Stimulated activated naive CD8-positive, alpha-beta T cell treated with anti-CD3 and anti-CD28 coated beads, Interleukin-15, Interleukin-2, amounts not matched to agents 100 ng/mL and 50 ng/mL, for 24 hours (primary cell): ENCODE measurements around the gene TRAF5.

Experiments
- H3K27ac Mint-ChIP-seq: one replicate; pipeline ENCODE4 v1.8.0; 2021; ENCODE audit warnings: mild to moderate bottlenecking, mixed read lengths
- H3K27me3 Mint-ChIP-seq: one replicate; pipeline ENCODE4 v1.8.0; 2021; ENCODE audit warnings: mixed read lengths
- H3K36me3 Mint-ChIP-seq: one replicate; pipeline ENCODE4 v1.8.0; 2021; ENCODE audit warnings: low read depth, mixed read lengths
- H3K4me1 Mint-ChIP-seq: one replicate; pipeline ENCODE4 v1.8.0; 2021; ENCODE audit warnings: low read depth, mixed read lengths
- H3K4me3 Mint-ChIP-seq: one replicate; pipeline ENCODE4 v1.8.0; 2021; ENCODE audit warnings: mild to moderate bottlenecking, mixed read lengths
- H3K9me3 Mint-ChIP-seq: one replicate; pipeline ENCODE4 v1.8.0; 2021; ENCODE audit warnings: mixed read lengths

TRAF5 gene

DNA sequence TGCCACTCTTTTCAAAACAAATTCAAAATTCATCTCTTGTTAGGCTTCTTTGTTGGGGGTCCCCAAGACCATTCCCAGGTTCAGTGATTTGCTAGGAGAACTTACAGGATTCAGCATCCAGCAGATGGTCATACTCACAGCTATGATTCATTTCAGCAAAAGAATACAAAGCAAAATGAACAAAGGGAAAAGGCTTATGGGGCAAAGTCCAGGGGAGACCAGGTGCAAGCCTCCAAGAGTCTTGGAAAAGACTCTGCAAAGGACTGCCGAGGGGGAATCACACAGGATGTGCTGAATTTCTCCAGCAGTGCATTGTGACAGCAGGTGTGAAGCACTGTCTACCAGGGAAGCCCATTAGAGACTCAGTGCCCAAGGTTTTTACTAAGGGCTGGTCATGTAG lies 7.3 kb downstream of the TRAF5 start:
- H3K4me1 Mint-ChIP-seq: peaks cover 98% of the 10 kb centered on the region
- peaks cover 49% of the 10 kb centered on the region for H3K36me3 Mint-ChIP-seq
- no peaks in the 10 kb centered on the region for H3K9me3 Mint-ChIP-seq
- H3K27ac Mint-ChIP-seq: peak overlapping the region; percentile 21
- H3K27me3 Mint-ChIP-seq: no peaks in the 10 kb centered on the region
- no peak overlapping the region for H3K4me3 Mint-ChIP-seq

DNA sequence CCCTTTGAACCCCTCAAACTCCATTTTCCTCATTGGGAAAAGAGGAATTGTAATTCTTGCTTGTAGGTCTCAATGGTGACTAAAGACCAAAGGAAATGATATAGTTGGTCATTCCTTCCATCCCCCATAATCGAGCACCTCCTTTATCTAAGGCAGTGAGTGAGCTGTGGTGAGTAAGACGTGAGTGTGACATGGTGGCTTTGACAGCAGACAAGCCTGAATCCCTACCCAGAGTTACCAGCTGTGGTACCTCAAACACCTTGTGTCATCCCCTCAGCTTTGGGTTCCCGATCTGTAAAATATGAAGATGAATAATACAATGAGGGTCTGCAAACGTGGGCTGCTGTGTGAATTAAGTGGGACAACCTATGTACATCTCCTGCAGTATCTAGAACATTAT lies 8.4 kb downstream of the TRAF5 start:
- H3K36me3 Mint-ChIP-seq: peaks cover 45% of the 10 kb centered on the region

GRCh38 chr1:211335522-211336157 lies 9.0 kb downstream of the TRAF5 start:
- Mint-ChIP-seq H3K36me3 (peaks cover 40% of the 10 kb centered on the region), H3K27me3 (no peaks in the 10 kb centered on the region), H3K9me3 (no peaks in the 10 kb centered on the region), H3K4me3 (peak overlapping the region; percentile 63), H3K27ac (peak overlapping the region; percentile 82), H3K4me1 (peaks cover 98% of the 10 kb centered on the region)

More for the DNA sequence above, 8.4 kb downstream of the TRAF5 start:
- Mint-ChIP-seq H3K4me3 (peak overlapping the region; percentile 63), H3K27ac (peak overlapping the region; percentile 82), H3K4me1 (peaks cover 98% of the 10 kb centered on the region), H3K9me3 (no peaks in the 10 kb centered on the region), H3K27me3 (no peaks in the 10 kb centered on the region)

GRCh38 chr1:211336161-211336560 lies 9.5 kb downstream of the TRAF5 start:
- Mint-ChIP-seq H3K4me3 (peak overlapping the region; percentile 63), H3K4me1 (peaks cover 98% of the 10 kb centered on the region), H3K36me3 (peaks cover 40% of the 10 kb centered on the region), H3K9me3 (no peaks in the 10 kb centered on the region), H3K27ac (peak overlapping the region; percentile 82), H3K27me3 (no peaks in the 10 kb centered on the region)

DNA sequence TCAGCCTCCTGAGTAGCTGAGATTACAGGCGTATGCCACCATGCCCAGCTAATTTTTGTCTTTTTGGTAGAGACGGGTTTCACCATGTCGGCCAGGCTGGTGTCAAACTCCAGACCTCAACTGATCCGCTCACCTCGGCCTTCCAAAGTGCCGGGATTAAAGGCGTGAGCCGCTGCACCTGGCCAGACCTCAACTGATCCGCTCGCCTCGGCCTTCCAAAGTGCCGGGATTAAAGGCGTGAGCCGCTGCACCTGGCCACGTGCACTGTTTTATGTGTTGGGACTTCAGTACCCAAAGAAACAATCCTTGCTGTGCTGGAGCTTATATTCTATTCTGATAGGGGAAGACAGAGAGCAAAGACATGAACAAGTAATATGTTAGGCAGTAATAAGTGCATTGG lies 10.1 kb downstream of the TRAF5 start:
- no peaks in the 10 kb centered on the region for H3K9me3 Mint-ChIP-seq
- H3K27ac Mint-ChIP-seq: peak overlapping the region; percentile 57
- peaks cover 98% of the 10 kb centered on the region for H3K4me1 Mint-ChIP-seq
- peaks cover 38% of the 10 kb centered on the region for H3K36me3 Mint-ChIP-seq
- H3K4me3 Mint-ChIP-seq: no peak overlapping the region
- no peaks in the 10 kb centered on the region for H3K27me3 Mint-ChIP-seq

GRCh38 chr1:211337430-211338223 lies 11.0 kb downstream of the TRAF5 start:
- Mint-ChIP-seq H3K9me3 (no peaks in the 10 kb centered on the region), H3K27me3 (no peaks in the 10 kb centered on the region), H3K4me1 (peaks cover 96% of the 10 kb centered on the region), H3K27ac (peak overlapping the region; percentile 57), H3K4me3 (no peak overlapping the region), H3K36me3 (peaks cover 39% of the 10 kb centered on the region)

DNA sequence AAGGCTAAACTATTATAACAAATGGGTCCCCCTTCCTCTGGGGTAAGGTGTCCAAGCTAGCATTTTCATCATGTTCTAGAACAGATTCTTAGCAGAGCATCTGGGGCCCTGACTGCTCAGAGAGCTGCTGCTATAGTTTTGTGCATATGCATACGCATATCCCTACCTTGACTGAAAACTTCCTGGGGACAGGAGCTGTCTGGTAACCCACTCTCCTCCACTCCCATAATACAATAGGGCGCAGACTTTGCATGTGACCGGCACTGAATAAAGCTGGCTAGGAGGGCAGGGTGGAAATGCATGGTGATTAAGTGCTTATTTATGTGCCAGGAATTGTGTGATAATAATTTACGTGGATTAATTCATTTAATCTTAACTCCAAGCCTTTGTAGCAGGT lies 11.6 kb downstream of the TRAF5 start:
- Mint-ChIP-seq H3K27ac (peak overlapping the region; percentile 57), H3K27me3 (no peaks in the 10 kb centered on the region), H3K4me1 (peaks cover 96% of the 10 kb centered on the region), H3K36me3 (peaks cover 43% of the 10 kb centered on the region), H3K9me3 (no peaks in the 10 kb centered on the region), H3K4me3 (no peak overlapping the region)

DNA sequence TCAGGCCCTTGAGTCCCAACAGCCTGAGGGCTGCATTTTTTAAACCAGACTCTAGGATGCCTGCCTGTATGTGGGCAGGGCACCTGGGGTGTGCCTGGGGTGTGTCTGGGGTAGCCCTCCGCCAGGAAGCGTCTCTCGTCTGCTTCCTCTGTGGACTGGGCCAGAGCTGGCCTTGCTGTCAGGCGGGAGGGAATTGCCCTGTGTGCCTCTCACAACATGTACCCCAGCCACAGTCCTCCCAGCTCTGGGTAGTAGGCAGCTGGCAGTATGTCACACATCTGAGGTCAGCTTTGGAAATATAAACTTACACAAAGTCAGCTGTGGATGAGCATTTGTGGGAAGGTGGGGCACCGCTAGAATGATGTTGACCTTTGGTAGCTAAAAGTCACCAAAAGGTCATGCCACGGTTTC lies 13.0 kb downstream of the TRAF5 start:
- Mint-ChIP-seq H3K27me3 (no peaks in the 10 kb centered on the region), H3K27ac (peak overlapping the region; percentile 91), H3K4me3 (peak overlapping the region; percentile 40), H3K4me1 (peaks cover 98% of the 10 kb centered on the region), H3K36me3 (peaks cover 40% of the 10 kb centered on the region), H3K9me3 (no peaks in the 10 kb centered on the region)

DNA sequence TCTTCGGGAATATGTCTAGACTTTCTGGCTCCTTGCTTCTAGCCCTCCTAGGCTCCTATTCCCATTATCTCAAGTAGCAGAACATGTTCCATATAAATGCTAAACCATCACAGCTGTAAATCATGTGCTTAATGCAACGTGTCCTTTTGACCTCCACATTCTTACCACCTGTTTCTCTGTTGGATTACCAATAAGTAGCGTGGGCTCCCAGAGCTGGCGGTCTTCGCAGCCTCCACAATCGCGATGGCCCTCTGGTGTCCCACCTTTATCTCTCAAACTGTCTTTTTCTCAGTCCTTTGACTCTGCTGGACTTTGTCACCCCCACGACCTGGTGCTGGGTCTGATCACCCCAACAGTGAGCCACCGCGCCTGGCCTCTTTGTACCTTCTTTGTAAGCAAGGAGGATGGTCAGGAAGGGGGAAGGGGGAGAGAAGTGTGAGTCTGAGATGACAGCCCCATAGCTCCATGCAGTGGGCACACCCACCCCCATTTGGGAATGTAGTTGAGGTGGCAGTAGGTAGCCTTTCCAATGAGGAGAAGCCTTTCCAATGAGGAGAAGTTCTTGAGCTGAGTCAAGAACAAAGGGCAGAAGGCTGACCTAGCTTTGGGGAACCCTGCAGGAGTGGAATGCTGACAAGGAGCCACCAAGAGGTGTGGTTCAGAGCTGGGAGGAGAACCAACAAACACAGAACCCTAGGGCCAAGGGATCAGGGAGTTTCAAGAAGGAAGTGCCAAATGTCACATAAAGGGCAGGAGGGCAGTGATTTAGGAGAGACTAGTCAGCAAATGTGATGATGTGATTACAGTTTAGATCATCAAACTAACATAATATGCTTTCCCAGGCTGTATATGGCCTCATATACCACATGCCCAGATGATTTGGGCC lies 14.2 kb downstream of the TRAF5 start:
- Mint-ChIP-seq H3K27ac (peak overlapping the region; percentile 16), H3K9me3 (no peaks in the 10 kb centered on the region), H3K36me3 (peaks cover 38% of the 10 kb centered on the region), H3K4me3 (peak overlapping the region; percentile 21), H3K4me1 (peaks cover 98% of the 10 kb centered on the region), H3K27me3 (no peaks in the 10 kb centered on the region)

DNA sequence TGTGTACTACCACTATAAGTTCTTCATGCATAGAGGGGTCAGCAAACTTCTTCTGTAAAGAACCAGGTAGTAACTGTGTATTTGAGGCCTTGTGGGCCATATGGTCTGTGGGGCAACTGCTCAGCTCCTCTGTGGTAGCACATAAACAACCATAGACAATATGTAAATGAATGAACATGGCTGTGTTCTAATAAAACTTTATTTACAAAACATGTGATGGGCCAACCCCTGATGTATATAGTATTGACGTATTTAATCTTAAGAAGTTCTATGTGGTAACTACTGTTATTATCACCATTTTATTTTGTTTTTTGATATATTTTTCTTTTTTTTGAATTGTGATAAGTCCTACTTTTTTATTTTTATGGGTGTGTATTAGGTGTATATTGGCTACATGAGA lies 15.4 kb downstream of the TRAF5 start:
- no peak overlapping the region for H3K4me3 Mint-ChIP-seq

DNA sequence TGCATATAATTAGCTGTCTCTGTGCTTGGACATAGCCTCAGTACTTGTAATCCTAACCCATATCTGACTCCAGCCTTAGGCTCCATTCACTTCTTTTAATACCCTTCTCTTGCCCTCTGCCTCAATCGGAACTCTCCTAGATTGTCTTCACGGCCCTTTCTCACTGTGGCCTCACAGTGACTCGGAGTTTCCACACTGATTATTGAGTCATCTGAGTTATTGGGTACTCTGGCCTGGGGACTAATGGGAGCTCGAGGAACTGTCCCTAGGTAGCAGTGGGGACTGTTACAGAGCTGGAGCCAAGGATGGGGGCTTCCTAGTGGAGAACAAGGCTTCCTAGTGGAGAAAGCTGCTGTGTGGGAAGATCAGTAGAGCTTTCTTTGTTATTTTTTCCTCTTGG lies 17.0 kb downstream of the TRAF5 start:
- no peaks in the 10 kb centered on the region for H3K9me3 Mint-ChIP-seq
- H3K4me3 Mint-ChIP-seq: peak overlapping the region; percentile 10
- H3K27me3 Mint-ChIP-seq: no peaks in the 10 kb centered on the region
- H3K4me1 Mint-ChIP-seq: peaks cover 94% of the 10 kb centered on the region
- peak overlapping the region; percentile 83 for H3K27ac Mint-ChIP-seq
- H3K36me3 Mint-ChIP-seq: peaks cover 29% of the 10 kb centered on the region

More for the DNA sequence above, 15.4 kb downstream of the TRAF5 start:
- Mint-ChIP-seq H3K27me3 (no peaks in the 10 kb centered on the region), H3K9me3 (no peaks in the 10 kb centered on the region), H3K4me1 (peaks cover 98% of the 10 kb centered on the region), H3K36me3 (peaks cover 39% of the 10 kb centered on the region), H3K27ac (no peak overlapping the region)

- H3K4me3 Mint-ChIP-seq: peak overlapping the region; percentile 10
- peak overlapping the region; percentile 83 for H3K27ac Mint-ChIP-seq
- peaks cover 92% of the 10 kb centered on the region for H3K4me1 Mint-ChIP-seq
Measured at GRCh38 chr1:211344152-211344618, 17.6 kb downstream of the TRAF5 start.

GRCh38 chr1:211345719-211346118 lies 19.1 kb downstream of the TRAF5 start:
- Mint-ChIP-seq H3K36me3 (peaks cover 36% of the 10 kb centered on the region), H3K27ac (peak overlapping the region; percentile 58), H3K9me3 (no peaks in the 10 kb centered on the region), H3K4me1 (peaks cover 91% of the 10 kb centered on the region), H3K4me3 (no peak overlapping the region), H3K27me3 (no peaks in the 10 kb centered on the region)

More at GRCh38 chr1:211344152-211344618, 17.6 kb downstream of the TRAF5 start:
- Mint-ChIP-seq H3K9me3 (no peaks in the 10 kb centered on the region), H3K27me3 (no peaks in the 10 kb centered on the region), H3K36me3 (peaks cover 31% of the 10 kb centered on the region)

DNA sequence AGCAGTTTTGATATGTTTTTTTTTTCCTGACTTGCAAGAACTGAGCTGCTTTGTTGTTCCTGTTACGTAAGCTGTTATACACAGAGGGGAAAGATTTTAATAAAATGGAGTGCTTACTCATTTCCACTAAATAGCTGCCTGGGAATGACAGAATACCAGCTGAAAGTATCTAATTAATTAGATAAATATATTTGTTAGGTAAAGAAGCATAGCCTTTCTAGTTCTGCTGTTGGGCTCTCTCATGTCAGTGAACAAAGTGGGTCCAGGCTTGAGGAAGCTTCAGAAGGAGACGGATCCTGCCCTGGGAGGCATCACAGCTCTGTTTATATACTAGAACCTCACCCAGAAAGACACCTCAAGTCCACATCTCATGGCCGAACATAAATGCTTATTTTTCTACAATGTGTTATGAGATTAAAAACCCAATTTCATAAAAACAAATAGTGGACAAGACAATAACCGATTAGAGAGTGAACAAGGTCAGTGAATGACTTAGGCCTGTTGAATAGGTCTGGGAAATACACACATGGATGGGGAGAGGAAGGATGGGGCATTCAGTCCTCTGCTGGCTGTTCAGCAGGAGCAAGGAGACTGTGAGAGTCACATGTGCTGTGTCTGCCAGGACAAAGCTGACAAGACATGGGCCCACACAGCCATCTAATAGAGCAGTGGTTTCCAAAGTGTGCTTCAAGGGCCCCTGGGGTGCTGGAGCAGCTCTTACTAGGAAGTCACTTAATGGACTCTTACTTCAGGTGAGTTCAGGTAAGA lies 20.6 kb downstream of the TRAF5 start:
- H3K36me3 Mint-ChIP-seq: peaks cover 43% of the 10 kb centered on the region
- peak overlapping the region; percentile 0 for H3K27ac Mint-ChIP-seq
- H3K27me3 Mint-ChIP-seq: no peaks in the 10 kb centered on the region
- peaks cover 10% of the 10 kb centered on the region for H3K9me3 Mint-ChIP-seq
- H3K4me1 Mint-ChIP-seq: peaks cover 90% of the 10 kb centered on the region
- no peak overlapping the region for H3K4me3 Mint-ChIP-seq
